RKO (cell line): ENCODE data around the gene RAPGEF6.
A peak's percentile ranks its signal among the peaks of the same experiment; 100 is the strongest.
"Not testable (repeated sequence)": the region's sequence is repeated elsewhere in the genome, so short reads cannot be mapped to it uniquely, and the experiment has no call there.

ENCODE experiments used
- DNase-seq: peaks from one replicate; pipeline ENCODE4 v3.0.0-alpha.2; 2016; ENCODE audit warnings: low spot score

RAPGEF6 gene

GRCh38 chr5:131496400-131496713 is 138.7 kb downstream of the RAPGEF6 start:
- no peak for DNase-seq

- no peak for DNase-seq
Measured at GRCh38 chr5:131495536-131496399, 139.3 kb downstream of the RAPGEF6 start.

GRCh38 chr5:131491749-131492148 is 143.3 kb downstream of the RAPGEF6 start:
- no peak for DNase-seq

- no peak for DNase-seq
Measured at GRCh38 chr5:131488463-131488862, 146.6 kb downstream of the RAPGEF6 start.

GRCh38 chr5:131487371-131487770 is 147.7 kb downstream of the RAPGEF6 start:
- not testable (repeated sequence) for DNase-seq

- no peak for DNase-seq
Measured at GRCh38 chr5:131482617-131483016, 152.4 kb downstream of the RAPGEF6 start.

GRCh38 chr5:131481569-131481968 is 153.5 kb downstream of the RAPGEF6 start:
- no peak for DNase-seq

GRCh38 chr5:131475541-131475941 is 159.5 kb downstream of the RAPGEF6 start:
- no peak for DNase-seq

- no peak for DNase-seq
Measured at GRCh38 chr5:131473731-131474130, 161.3 kb downstream of the RAPGEF6 start.

GRCh38 chr5:131466171-131466766 is 168.8 kb downstream of the RAPGEF6 start:
- peak; percentile 72 for DNase-seq

- DNase-seq = no peak
Measured at GRCh38 chr5:131463656-131464055, 171.4 kb downstream of the RAPGEF6 start.

GRCh38 chr5:131462454-131462853 is 172.6 kb downstream of the RAPGEF6 start:
- DNase-seq = no peak

- no peak for DNase-seq
Measured at GRCh38 chr5:131461742-131462141, 173.3 kb downstream of the RAPGEF6 start.

- DNase-seq = no peak
Measured at GRCh38 chr5:131460867-131461572, 174.0 kb downstream of the RAPGEF6 start.

- no peak for DNase-seq
Measured at GRCh38 chr5:131460133-131460532, 174.9 kb downstream of the RAPGEF6 start.

GRCh38 chr5:131459216-131459615 is 175.8 kb downstream of the RAPGEF6 start:
- no peak for DNase-seq

- no peak for DNase-seq
Measured at GRCh38 chr5:131457193-131457592, 177.8 kb downstream of the RAPGEF6 start.

- DNase-seq = no peak
Measured at GRCh38 chr5:131450941-131451340, 184.1 kb downstream of the RAPGEF6 start.

GRCh38 chr5:131441184-131441583 is 193.8 kb downstream of the RAPGEF6 start:
- DNase-seq = no peak

- DNase-seq = no peak
Measured at GRCh38 chr5:131436081-131436480, 198.9 kb downstream of the RAPGEF6 start.

- no peak for DNase-seq
Measured at GRCh38 chr5:131433109-131433508, 201.9 kb downstream of the RAPGEF6 start.

GRCh38 chr5:131431794-131432193 is 203.2 kb downstream of the RAPGEF6 start:
- no peak for DNase-seq

GRCh38 chr5:131430794-131431193 is 204.2 kb downstream of the RAPGEF6 start:
- no peak for DNase-seq
